PC-3 (cell line): ENCODE results near the gene ZNF490. TPM values are rescaled to one million over a fixed set of nuclear protein-coding genes. Genes with fewer than 3 reads are reported as not detected.
A peak's percentile ranks its signal among the peaks of the same experiment; 100 is the strongest.

Experiments
- ATAC-seq: fragments of 200-7000 bp; cut with Tn5 transposase; 2 replicates; pipeline ENCODE4 v1.9.1; 2020; ENCODE audit warnings: mild to moderate bottlenecking, moderate library complexity
- BruUV-seq: library from RNA; stranded (reverse); fragments of 400-500 nt; replicated peaks from 2 replicates; lab custom pipeline; 2021; lab: Mats Ljungman, UMichigan
- CTCF ChIA-PET: fragments of 300-600 bp; sonication (Branson Sonifier 250); formaldehyde crosslinking; loops from one replicate; lab custom pipeline; 2022; ENCODE audit warnings: antibody characterized with exemption; lab: Charles Lee
- POLR2A ChIA-PET: fragments of 300-600 bp; sonication (Branson Sonifier 250); formaldehyde crosslinking; loops from one replicate; lab custom pipeline; 2022; ENCODE audit warnings: antibody characterized with exemption; ENCODE audit not compliant: unreplicated experiment; lab: Charles Lee
- DNase-seq: peaks from one replicate; pipeline ENCODE4 v3.0.0-alpha.2; 2015
- H2AFZ ChIP-seq: fragments of 300-600 bp; sonication (generic); 2 replicates; pipeline ENCODE4 v1.6.0; 2016; ENCODE audit warnings: antibody characterized with exemption, low read length
- H3F3A ChIP-seq: fragments of 300-600 bp; sonication (generic); one replicate; pipeline ENCODE4 v1.6.0; 2017; ENCODE audit warnings: antibody characterized with exemption, low read length, control low read depth, mild to moderate bottlenecking; ENCODE audit not compliant: unreplicated experiment
- H3K27ac ChIP-seq: fragments of 300-600 bp; sonication (generic); 2 replicates; pipeline ENCODE4 v1.5.1; 2016; ENCODE audit warnings: mild to moderate bottlenecking, low read length
- H3K27me3 ChIP-seq: fragments of 300-600 bp; sonication (generic); 2 replicates; pipeline ENCODE4 v1.6.1; 2016; ENCODE audit warnings: low read length, mixed read lengths
- H3K36me3 ChIP-seq: fragments of 300-600 bp; sonication (generic); 2 replicates; pipeline ENCODE4 v1.6.1; 2016; ENCODE audit warnings: low read depth, mixed run types, low read length, mixed read lengths
- H3K4me1 ChIP-seq: fragments of 300-600 bp; sonication (generic); 2 replicates; pipeline ENCODE4 v1.5.1; 2016; ENCODE audit warnings: low read length; ENCODE audit not compliant: insufficient read depth
- H3K4me2 ChIP-seq: fragments of 300-600 bp; sonication (generic); 2 replicates; pipeline ENCODE4 v1.6.0; 2016; ENCODE audit warnings: low read length
- H3K4me3 ChIP-seq: fragments of 300-600 bp; sonication (generic); 2 replicates; pipeline ENCODE4 v1.5.1; 2016; ENCODE audit warnings: mild to moderate bottlenecking, low read length, mixed read lengths
- H3K79me2 ChIP-seq: fragments of 300-600 bp; sonication (generic); 2 replicates; pipeline ENCODE4 v1.6.1; 2017; ENCODE audit warnings: low read length, mixed read lengths
- H3K9ac ChIP-seq: fragments of 300-600 bp; sonication (generic); 2 replicates; pipeline ENCODE4 v1.6.0; 2016; ENCODE audit warnings: mild to moderate bottlenecking, low read length
- H3K9me2 ChIP-seq: fragments of 300-600 bp; sonication (generic); replicated peaks from 2 replicates; pipeline ENCODE4 v1.6.1; 2016; ENCODE audit warnings: mixed run types, low read length, mixed read lengths
- H3K9me3 ChIP-seq: fragments of 300-600 bp; sonication (generic); 2 replicates; pipeline ENCODE4 v1.6.1; 2016; ENCODE audit warnings: low read length, mixed read lengths
- H4K20me1 ChIP-seq: fragments of 300-600 bp; sonication (generic); 2 replicates; pipeline ENCODE4 v1.6.1; 2016; ENCODE audit warnings: low read length, mixed read lengths
- CTCF ChIP-seq: fragments of 300-600 bp; sonication (generic); conservative IDR thresholded peaks from 2 replicates; pipeline ENCODE4 v1.5.1; 2017; ENCODE audit warnings: antibody characterized with exemption, low read depth, mild to moderate bottlenecking, low read length
- EZH2 ChIP-seq: fragments of 300-600 bp; sonication (generic); IDR thresholded peaks from one replicate; pipeline ENCODE4 v1.6.1; 2017; ENCODE audit warnings: antibody characterized with exemption, mild to moderate bottlenecking, low read length; ENCODE audit not compliant: unreplicated experiment
- EZH2phosphoT487 ChIP-seq: fragments of 300-600 bp; sonication (generic); IDR thresholded peaks from 2 replicates; pipeline ENCODE4 v1.6.1; 2018; ENCODE audit warnings: mild to moderate bottlenecking, antibody characterized with exemption, low read length, borderline replicate concordance
- intact Hi-C: fragments of 100-400 bp; cut with micrococcal nuclease; formaldehyde crosslinking; loops from 2 replicates; pipeline ENCODE4 v1.9.0; 2023
- total RNA-seq: library from RNA; depleted of rRNA; stranded (reverse); fragments of >200 nt; gene quantifications from 2 replicates; pipeline ENCODE4 v1.2.3, GENCODE V29; 2014

The ZNF490 gene
- total RNA-seq, 1 experiment from 2014 or later = 10.7 TPM

- DNase-seq = no peak
- BruUV-seq = no TSS peak
These were observed 17.7 kb upstream of the ZNF490 start for GRCh38 chr19:12628040-12629022.

GRCh38 chr19:12626958-12627357 lies 16.3 kb upstream of the ZNF490 start:
- H3K9ac ChIP-seq = no peak overlapping the region
- peaks cover 85% of the 10 kb centered on the region for H3K36me3 ChIP-seq
- no peak for DNase-seq
- ATAC-seq = no peak
- no TSS peak for BruUV-seq
- H4K20me1 ChIP-seq = no peaks in the 10 kb centered on the region
- ChIA-PET POLR2A (no interaction called here), CTCF (no interaction called here)
- H2AFZ ChIP-seq = no peak overlapping the region
- H3F3A ChIP-seq = peaks cover 4% of the 10 kb centered on the region
- H3K9me3 ChIP-seq = peaks cover 31% of the 10 kb centered on the region
- H3K4me3 ChIP-seq = peak overlapping the region; percentile 33; the same call in 1 of the 2 replicates
- no peaks in the 10 kb centered on the region for H3K27me3 ChIP-seq
- H3K27ac ChIP-seq = no peak overlapping the region
- intact Hi-C loops = no loop called here
- no peaks in the 10 kb centered on the region for H3K4me1 ChIP-seq
- H3K9me2 ChIP-seq = no peaks in the 10 kb centered on the region
- TF ChIP-seq EZH2 = no peak
- no peak for TF ChIP-seq EZH2phosphoT487
- TF ChIP-seq CTCF = no peak
- H3K4me2 ChIP-seq = no peak overlapping the region
- H3K79me2 ChIP-seq = peaks cover 4% of the 10 kb centered on the region; the same call in 1 of the 2 replicates

More at GRCh38 chr19:12628040-12629022, 17.7 kb upstream of the ZNF490 start:
- CTCF ChIA-PET = no interaction called here
- no peaks in the 10 kb centered on the region for H3K9me2 ChIP-seq
- H3K27ac ChIP-seq = no peak overlapping the region
- H3K4me1 ChIP-seq = no peaks in the 10 kb centered on the region
- H3K27me3 ChIP-seq = no peaks in the 10 kb centered on the region
- no peak for ATAC-seq
- TF ChIP-seq CTCF = no peak
- TF ChIP-seq EZH2 = no peak
- TF ChIP-seq EZH2phosphoT487 = no peak
- peaks cover 31% of the 10 kb centered on the region for H3K9me3 ChIP-seq
- POLR2A ChIA-PET = no interaction called here
- H3K4me3 ChIP-seq = peak overlapping the region; percentile 25; the same call in 1 of the 2 replicates
- peaks cover 76% of the 10 kb centered on the region for H3K36me3 ChIP-seq
- H3K4me2 ChIP-seq = no peak overlapping the region
- no peaks in the 10 kb centered on the region for H3K79me2 ChIP-seq
- no peaks in the 10 kb centered on the region for H4K20me1 ChIP-seq
- H2AFZ ChIP-seq = no peak overlapping the region
- H3K9ac ChIP-seq = no peak overlapping the region
- H3F3A ChIP-seq = peaks cover 7% of the 10 kb centered on the region
- intact Hi-C loops = no loop called here
